Measurements from ENCODE around the gene ARHGAP12. TPM values are rescaled to one million over a fixed set of nuclear protein-coding genes. Genes with fewer than 3 reads are reported as not detected.

The ARHGAP12 gene
- polyA plus RNA-seq, 1 of the 3 experiments (the other 2 are of a cell fraction), result 8.6 TPM

DNA sequence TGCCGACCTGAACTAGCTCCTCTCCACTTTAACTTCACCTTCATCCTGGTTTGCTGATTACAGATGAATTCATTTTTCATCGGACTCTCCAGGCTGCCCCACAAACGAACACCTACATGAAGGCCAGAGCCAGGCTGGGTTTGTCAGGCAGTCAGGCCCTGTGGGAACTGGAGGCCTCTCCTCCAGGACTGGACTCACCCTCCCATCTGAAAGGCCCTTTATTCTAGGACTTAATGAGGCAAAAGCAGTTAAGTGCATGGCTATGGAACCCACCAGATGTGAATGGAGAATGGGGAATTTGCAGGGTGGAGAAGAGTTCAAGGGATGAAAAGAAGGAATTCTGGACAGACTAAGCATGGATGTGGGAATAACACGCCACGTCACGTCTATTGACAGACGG, 170.8 kb downstream of the ARHGAP12 start:
- Histone ChIP-seq H3K9ac (no peak overlapping the region), H2AFZ (ENCODE audit: low read depth) (no peak overlapping the region), H3K4me2 (no peak overlapping the region), H3K4me3 (ENCODE audit: low read depth in 2 of 2, low read length in 1 of 2) (no peak overlapping the region), H3K9me3 (no peaks in the 10 kb centered on the region), H3F3A (replicated peaks; ENCODE audit: insufficient read depth) (peaks cover 5% of the 10 kb centered on the region), H3K4me1 (ENCODE audit: control insufficient read depth in 1 of 2, insufficient read depth in 2 of 2, low read depth in 1 of 2, low read length in 1 of 2) (peaks cover 4 to 23% of the 10 kb centered on the region in 2 experiments; a peak in 2 of 4 replicates), H3K27me3 (ENCODE audit: insufficient read depth) (no peaks in the 10 kb centered on the region), H3K27ac (ENCODE audit: low read depth in 2 of 2, low read length in 1 of 2) (peak overlapping the region in 1 of 2 experiments; percentile 44; a peak in 2 of 4 replicates), H4K20me1 (ENCODE audit: insufficient read depth) (no peaks in the 10 kb centered on the region), H3K36me3 (replicated peaks in 1 of 2; ENCODE audit: control insufficient read depth in 1 of 2, insufficient read depth in 2 of 2, low read length in 1 of 2) (no peaks in the 10 kb centered on the region), H3K79me2 (ENCODE audit: insufficient read depth) (no peaks in the 10 kb centered on the region), H3K9me2 (no peaks in the 10 kb centered on the region)
- ChIA-PET POLR2A (no interaction called here), CTCF (interaction anchor here (1.0 kb wide), 1 partner anchor 13 kb away, joined by 3 read pairs; no protein-coding TSS in a partner anchor)
- TF ChIP-seq MAX (IDR thresholded peaks at IDR 0.05; ENCODE audit: low read depth), result no peak
- no peak for TF ChIP-seq SMC3 (IDR thresholded peaks at IDR 0.05; ENCODE audit: low read depth, low read length)
- TF ChIP-seq MEF2A (IDR thresholded peaks at IDR 0.05; ENCODE audit: borderline replicate concordance, low read depth), result no peak
- WGBS (ENCODE audit: low lambda C conversion rate), result 80% methylated on average over 7 of the region's 7 CpGs
- DNase-seq, result no peak

DNA sequence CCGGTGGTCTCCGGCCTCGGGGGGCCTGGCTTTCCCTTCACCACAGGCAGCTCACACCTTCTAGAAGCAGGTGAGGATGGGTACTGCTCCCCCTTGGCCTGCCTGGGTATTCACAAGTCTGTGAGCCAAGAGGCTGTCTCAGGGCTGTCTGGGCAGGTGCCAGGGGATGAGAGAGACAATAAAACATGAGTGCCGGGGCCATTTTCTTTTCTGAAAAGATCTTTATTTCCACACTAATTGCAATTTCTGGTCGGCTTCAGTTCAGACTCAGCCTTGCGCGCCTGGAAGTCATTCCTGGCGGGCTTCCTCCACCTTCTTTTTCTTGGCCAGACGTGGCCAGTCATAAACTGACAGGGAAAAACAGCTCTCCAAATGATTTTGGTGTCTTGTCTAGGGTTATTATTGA, 171.2 kb downstream of the ARHGAP12 start:
- Histone ChIP-seq H3F3A (replicated peaks; ENCODE audit: insufficient read depth) (peaks cover 5% of the 10 kb centered on the region), H3K4me3 (ENCODE audit: low read depth in 2 of 2, low read length in 1 of 2) (no peak overlapping the region), H3K79me2 (ENCODE audit: insufficient read depth) (no peaks in the 10 kb centered on the region), H3K4me1 (ENCODE audit: control insufficient read depth in 1 of 2, insufficient read depth in 2 of 2, low read depth in 1 of 2, low read length in 1 of 2) (peaks cover 4 to 26% of the 10 kb centered on the region in 2 experiments; a peak in 2 of 4 replicates), H2AFZ (ENCODE audit: low read depth) (no peak overlapping the region), H3K27ac (ENCODE audit: low read depth in 2 of 2, low read length in 1 of 2) (0 out of 4 replicates have a peak overlapping the region, but pooled peaks of 1 of the 2 experiments have one; percentile 23), H3K36me3 (replicated peaks in 1 of 2; ENCODE audit: control insufficient read depth in 1 of 2, insufficient read depth in 2 of 2, low read length in 1 of 2) (no peaks in the 10 kb centered on the region), H3K27me3 (ENCODE audit: insufficient read depth) (no peaks in the 10 kb centered on the region), H3K9ac (no peak overlapping the region), H3K4me2 (no peak overlapping the region), H4K20me1 (ENCODE audit: insufficient read depth) (no peaks in the 10 kb centered on the region), H3K9me2 (no peaks in the 10 kb centered on the region), H3K9me3 (no peaks in the 10 kb centered on the region)
- WGBS (ENCODE audit: low lambda C conversion rate), result 91% methylated on average over 9 of the region's 9 CpGs
- TF ChIP-seq TAF1 (IDR thresholded peaks at IDR 0.05; ENCODE audit: borderline replicate concordance, low read depth, low read length) (no peak), FOSL2 (IDR thresholded peaks at IDR 0.05; ENCODE audit: borderline replicate concordance, low read depth) (no peak), RAD21 (IDR thresholded peaks at IDR 0.05; ENCODE audit: low read length) (no peak), ZBTB33 (IDR thresholded peaks at IDR 0.05; ENCODE audit: borderline replicate concordance, low read depth) (no peak), FOXJ3 (CRISPR knock-in tag; IDR thresholded peaks at IDR 0.05) (no peak), TEAD4 (IDR thresholded peaks at IDR 0.05; ENCODE audit: borderline replicate concordance, insufficient read depth) (no peak), MAX (IDR thresholded peaks at IDR 0.05; ENCODE audit: low read depth) (no peak), NFIC (IDR thresholded peaks at IDR 0.05; ENCODE audit: borderline replicate concordance) (no peak), PBX3 (IDR thresholded peaks at IDR 0.05) (no peak), GATA2 (CRISPR knock-in tag; IDR thresholded peaks at IDR 0.05) (no peak), SMC3 (IDR thresholded peaks at IDR 0.05; ENCODE audit: low read depth, low read length) (no peak)
- TF ChIP-seq, protein P1, sequence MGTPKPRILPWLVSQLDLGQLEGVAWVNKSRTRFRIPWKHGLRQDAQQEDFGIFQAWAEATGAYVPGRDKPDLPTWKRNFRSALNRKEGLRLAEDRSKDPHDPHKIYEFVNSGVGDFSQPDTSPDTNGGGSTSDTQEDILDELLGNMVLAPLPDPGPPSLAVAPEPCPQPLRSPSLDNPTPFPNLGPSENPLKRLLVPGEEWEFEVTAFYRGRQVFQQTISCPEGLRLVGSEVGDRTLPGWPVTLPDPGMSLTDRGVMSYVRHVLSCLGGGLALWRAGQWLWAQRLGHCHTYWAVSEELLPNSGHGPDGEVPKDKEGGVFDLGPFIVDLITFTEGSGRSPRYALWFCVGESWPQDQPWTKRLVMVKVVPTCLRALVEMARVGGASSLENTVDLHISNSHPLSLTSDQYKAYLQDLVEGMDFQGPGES (IDR thresholded peaks at IDR 0.05; ENCODE audit: low read depth, low read length), result no peak
- no peak for DNase-seq
- ChIA-PET CTCF (interaction anchor here (1.0 kb wide), 2 partner anchors 13 to 51 kb away, joined by 3 to 4 read pairs; no protein-coding TSS in a partner anchor), POLR2A (no interaction called here)
